GM18499 (cell line): ENCODE data around the gene ADGRG3.

Experiments
- ATAC-seq: cut with Tn5 transposase; IDR thresholded peaks from one replicate; pipeline ENCODE4 v1.9.1; 2021; ENCODE audit warnings: moderate number of reproducible peaks; ENCODE audit not compliant: insufficient read depth, unreplicated experiment

ADGRG3 gene

GRCh38 chr16:57693550-57693949 lies 25.4 kb downstream of the ADGRG3 start:
- ATAC-seq = no peak

- ATAC-seq = no peak
These were observed 26.2 kb downstream of the ADGRG3 start for GRCh38 chr16:57694231-57694724.

- no peak for ATAC-seq
These were observed 26.9 kb downstream of the ADGRG3 start, which contains the start of gene DRC7 for GRCh38 chr16:57694725-57695679. Gene DRC7 (plus strand): TSS chr16:57694806. CDS start chr16:57697950, 3,144 bp downstream.

- no peak for ATAC-seq
These were observed 27.6 kb downstream of the ADGRG3 start for GRCh38 chr16:57695680-57696069.

GRCh38 chr16:57696240-57696639 lies 28.1 kb downstream of the ADGRG3 start:
- no peak for ATAC-seq

- no peak for ATAC-seq
These were observed 29.9 kb downstream of the ADGRG3 start for GRCh38 chr16:57697896-57698537.

- ATAC-seq = no peak
These were observed 30.8 kb downstream of the ADGRG3 start for GRCh38 chr16:57698812-57699405.

GRCh38 chr16:57699481-57699880 lies 31.4 kb downstream of the ADGRG3 start:
- no peak for ATAC-seq

GRCh38 chr16:57699899-57700298 lies 31.8 kb downstream of the ADGRG3 start:
- no peak for ATAC-seq

- ATAC-seq = no peak
These were observed 32.9 kb downstream of the ADGRG3 start for GRCh38 chr16:57700781-57701551.

GRCh38 chr16:57701759-57702371 lies 33.8 kb downstream of the ADGRG3 start:
- no peak for ATAC-seq

GRCh38 chr16:57703416-57704010 lies 35.4 kb downstream of the ADGRG3 start:
- ATAC-seq = no peak

- no peak for ATAC-seq
These were observed 36.2 kb downstream of the ADGRG3 start for GRCh38 chr16:57704011-57704904.

GRCh38 chr16:57704905-57705852 lies 37.1 kb downstream of the ADGRG3 start:
- no peak for ATAC-seq

GRCh38 chr16:57706717-57707116 lies 38.6 kb downstream of the ADGRG3 start:
- no peak for ATAC-seq

- ATAC-seq = no peak
These were observed 39.2 kb downstream of the ADGRG3 start for GRCh38 chr16:57707331-57707730.

- ATAC-seq = no peak
These were observed 40.1 kb downstream of the ADGRG3 start for GRCh38 chr16:57708168-57708567.
